ENCODE data around the gene RCOR2. TPM values are rescaled to one million over a fixed set of nuclear protein-coding genes. Genes with fewer than 3 reads are reported as not detected.

Gene RCOR2
- total RNA-seq, 1 donor from 2014 or later: not detected

DNA sequence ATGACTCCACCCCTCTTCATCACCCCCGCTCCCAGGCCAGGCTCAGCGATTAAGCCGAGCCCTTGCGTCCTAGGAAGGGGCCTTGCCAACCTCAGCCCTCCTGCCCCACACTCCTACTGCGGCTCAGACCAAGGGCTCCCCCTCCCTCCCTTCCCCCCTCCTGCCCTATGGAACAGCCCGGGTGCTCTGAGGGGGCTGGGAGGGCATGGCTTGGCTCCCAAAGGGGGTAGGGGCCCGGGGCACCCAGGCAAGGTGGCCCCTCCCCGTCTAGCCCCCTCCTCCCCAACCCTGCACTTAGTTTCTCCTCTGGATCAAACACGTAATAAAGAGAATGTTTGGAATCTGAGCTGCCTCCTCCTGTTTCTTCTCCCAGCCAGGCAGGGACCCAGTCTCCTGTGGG, 6.3 kb downstream of the RCOR2 start:
- Histone ChIP-seq H3K4me3 (no peak overlapping the region), H3K27me3 (no peaks in the 10 kb centered on the region), H3K36me3 (peaks cover 0 to 23% of the 10 kb centered on the region in 2 donors), H3K27ac (no peak overlapping the region), H3K9me3 (no peaks in the 10 kb centered on the region), H3K4me1 (peaks cover 38% of the 10 kb centered on the region)
- TF ChIP-seq, protein P1, sequence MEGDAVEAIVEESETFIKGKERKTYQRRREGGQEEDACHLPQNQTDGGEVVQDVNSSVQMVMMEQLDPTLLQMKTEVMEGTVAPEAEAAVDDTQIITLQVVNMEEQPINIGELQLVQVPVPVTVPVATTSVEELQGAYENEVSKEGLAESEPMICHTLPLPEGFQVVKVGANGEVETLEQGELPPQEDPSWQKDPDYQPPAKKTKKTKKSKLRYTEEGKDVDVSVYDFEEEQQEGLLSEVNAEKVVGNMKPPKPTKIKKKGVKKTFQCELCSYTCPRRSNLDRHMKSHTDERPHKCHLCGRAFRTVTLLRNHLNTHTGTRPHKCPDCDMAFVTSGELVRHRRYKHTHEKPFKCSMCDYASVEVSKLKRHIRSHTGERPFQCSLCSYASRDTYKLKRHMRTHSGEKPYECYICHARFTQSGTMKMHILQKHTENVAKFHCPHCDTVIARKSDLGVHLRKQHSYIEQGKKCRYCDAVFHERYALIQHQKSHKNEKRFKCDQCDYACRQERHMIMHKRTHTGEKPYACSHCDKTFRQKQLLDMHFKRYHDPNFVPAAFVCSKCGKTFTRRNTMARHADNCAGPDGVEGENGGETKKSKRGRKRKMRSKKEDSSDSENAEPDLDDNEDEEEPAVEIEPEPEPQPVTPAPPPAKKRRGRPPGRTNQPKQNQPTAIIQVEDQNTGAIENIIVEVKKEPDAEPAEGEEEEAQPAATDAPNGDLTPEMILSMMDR (IDR thresholded peaks at IDR 0.05): no peak
- TF ChIP-seq POLR2A (IDR thresholded peaks at IDR 0.05) (no peak), POLR2AphosphoS5 (IDR thresholded peaks at IDR 0.05; ENCODE audit: insufficient read depth in 1 of 2, low read depth in 1 of 2) (no peak)
- no peak for DNase-seq (ENCODE audit: extremely low spot score in 2 of 2)
- intact Hi-C loops (cut with DNase I): no loop called here

DNA sequence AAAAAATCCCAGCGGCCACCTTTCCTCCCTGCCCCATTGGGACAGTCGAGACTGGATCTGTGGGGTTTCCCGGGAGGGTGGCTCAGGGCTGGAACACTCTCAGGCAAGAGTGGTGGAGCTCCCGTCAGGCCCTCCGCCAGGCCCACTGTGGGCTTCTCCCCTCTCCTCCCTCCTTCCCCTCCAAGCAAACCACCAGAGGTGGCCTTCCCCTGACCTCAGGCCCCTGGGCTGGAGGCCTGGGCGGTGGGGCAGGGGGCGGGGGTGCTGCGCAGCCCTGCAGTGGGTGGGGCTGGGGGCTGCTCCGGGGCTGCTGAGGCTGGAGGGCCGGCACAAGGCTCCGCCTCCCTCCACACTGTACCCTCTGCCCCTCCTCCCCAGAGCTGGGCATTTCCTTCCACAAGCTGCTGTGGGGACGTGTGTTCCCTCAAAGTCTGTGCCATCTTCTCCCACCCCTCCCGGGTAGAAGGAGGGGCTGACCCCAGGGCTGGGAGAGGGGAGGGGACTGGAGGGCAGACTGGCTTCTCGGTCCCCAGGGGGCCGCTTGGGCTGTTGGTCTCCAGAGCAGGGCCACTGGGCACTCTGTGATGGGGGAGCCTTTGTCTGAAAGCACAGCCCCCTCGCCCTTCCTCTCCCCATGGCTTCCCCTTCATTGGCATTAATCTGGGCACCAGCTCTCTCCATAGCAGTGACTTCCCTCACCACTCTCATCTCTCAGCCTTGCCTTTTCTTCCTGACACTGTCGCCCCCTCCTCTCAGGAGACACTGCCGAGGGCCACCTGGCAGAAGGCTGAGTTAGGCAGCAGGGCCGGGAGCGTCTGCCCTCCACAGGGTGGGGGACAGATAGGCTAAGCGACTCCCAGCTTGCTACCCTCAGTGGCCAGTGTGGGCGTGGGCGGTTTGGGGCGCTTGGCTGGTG, 7.1 kb downstream of the RCOR2 start:
- no peak overlapping the region for H3K4me3 ChIP-seq
- TF ChIP-seq, protein P1 (IDR thresholded peaks at IDR 0.05): no peak
- TF ChIP-seq POLR2AphosphoS5 (IDR thresholded peaks at IDR 0.05; ENCODE audit: insufficient read depth in 1 of 2, low read depth in 1 of 2): peak in 1 of 2 donors; percentile 12
- TF ChIP-seq POLR2A (IDR thresholded peaks at IDR 0.05): no peak
- DNase-seq (ENCODE audit: extremely low spot score in 2 of 2): no peak
- H3K4me1 ChIP-seq: peaks cover 38% of the 10 kb centered on the region
- H3K27ac ChIP-seq: no peak overlapping the region
- H3K9me3 ChIP-seq: no peaks in the 10 kb centered on the region
- intact Hi-C loops (cut with DNase I): no loop called here
- H3K36me3 ChIP-seq: peaks cover 0 to 31% of the 10 kb centered on the region in 2 donors
- H3K27me3 ChIP-seq: no peaks in the 10 kb centered on the region

DNA sequence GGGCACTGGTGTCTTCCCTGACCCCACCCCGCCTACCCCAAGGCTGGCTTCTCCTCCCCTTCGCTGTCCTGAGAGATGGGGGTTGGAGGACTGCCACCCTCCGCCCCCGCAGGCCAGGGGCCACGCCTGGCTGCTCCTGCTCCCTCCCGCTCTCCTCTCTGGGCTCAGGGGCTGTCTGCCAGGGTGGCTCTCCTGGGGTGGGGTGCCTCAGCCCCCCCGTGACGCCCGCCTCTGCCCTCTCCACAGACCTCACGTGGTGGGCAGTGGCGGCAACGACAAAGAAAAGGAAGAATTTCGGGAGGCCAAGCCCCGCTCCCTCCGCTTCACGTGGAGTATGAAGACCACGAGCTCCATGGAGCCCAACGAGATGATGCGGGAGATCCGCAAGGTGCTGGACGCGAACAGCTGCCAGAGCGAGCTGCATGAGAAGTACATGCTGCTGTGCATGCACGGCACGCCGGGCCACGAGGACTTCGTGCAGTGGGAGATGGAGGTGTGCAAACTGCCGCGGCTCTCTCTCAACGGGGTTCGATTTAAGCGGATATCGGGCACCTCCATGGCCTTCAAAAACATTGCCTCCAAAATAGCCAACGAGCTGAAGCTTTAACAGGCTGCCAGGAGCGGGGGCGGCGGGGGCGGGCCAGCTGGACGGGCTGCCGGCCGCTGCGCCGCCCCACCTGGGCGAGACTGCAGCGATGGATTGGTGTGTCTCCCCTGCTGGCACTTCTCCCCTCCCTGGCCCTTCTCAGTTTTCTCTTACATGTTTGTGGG, 8.1 kb downstream of the RCOR2 start:
- intact Hi-C loops (cut with DNase I): no loop called here
- TF ChIP-seq, protein P1 (IDR thresholded peaks at IDR 0.05): no peak
- TF ChIP-seq POLR2A (IDR thresholded peaks at IDR 0.05) (no peak), POLR2AphosphoS5 (IDR thresholded peaks at IDR 0.05; ENCODE audit: insufficient read depth in 1 of 2, low read depth in 1 of 2) (peak in 1 of 2 donors; percentile 33)
- peak overlapping the region; percentile 47 for H3K27ac ChIP-seq
- no peaks in the 10 kb centered on the region for H3K27me3 ChIP-seq
- no peak for DNase-seq (ENCODE audit: extremely low spot score in 2 of 2)
- H3K4me3 ChIP-seq: no peak overlapping the region
- H3K36me3 ChIP-seq: peaks cover 0 to 42% of the 10 kb centered on the region in 2 donors
- no peaks in the 10 kb centered on the region for H3K9me3 ChIP-seq
- H3K4me1 ChIP-seq: peaks cover 38% of the 10 kb centered on the region

DNA sequence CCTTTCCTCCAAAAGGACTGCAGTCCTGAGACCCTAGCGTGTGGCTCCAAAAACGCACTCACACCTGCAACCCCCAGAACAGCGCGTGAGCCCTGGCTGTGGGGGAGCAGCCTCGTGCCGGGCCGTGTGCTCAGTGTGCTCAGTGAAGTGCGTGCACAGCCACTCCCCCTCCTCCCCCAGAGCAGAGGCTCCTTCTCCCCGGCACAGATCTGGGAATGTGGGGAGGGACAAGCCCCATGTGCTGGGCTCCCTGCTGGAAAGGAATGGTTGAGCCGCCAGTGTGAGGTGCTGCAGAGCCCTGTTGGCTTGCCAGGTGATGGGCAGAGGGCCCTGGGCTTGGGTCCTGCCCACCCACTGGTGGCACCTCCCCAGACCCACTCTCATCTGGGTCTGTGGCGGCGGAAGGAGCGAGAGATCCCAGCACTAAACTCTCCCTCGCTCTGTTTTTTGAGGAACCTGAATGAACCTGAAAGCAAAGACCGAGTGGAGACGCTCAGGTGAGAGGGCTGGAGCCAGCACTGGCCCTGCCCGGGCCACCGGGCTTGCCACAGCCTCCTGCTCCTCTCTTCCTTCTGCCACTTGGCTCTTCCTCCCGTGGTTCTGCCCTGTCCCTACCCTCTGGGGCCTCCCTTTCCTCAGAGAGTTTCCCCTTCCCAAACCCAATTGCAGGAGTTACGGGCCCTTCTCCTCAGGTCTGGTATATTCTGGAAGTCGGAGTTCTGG, 9.0 kb downstream of the RCOR2 start:
- intact Hi-C loops (cut with DNase I): no loop called here
- Histone ChIP-seq H3K27me3 (no peaks in the 10 kb centered on the region), H3K4me1 (peaks cover 38% of the 10 kb centered on the region)

More for the DNA sequence above, 9.0 kb downstream of the RCOR2 start:
- TF ChIP-seq, protein P1 (IDR thresholded peaks at IDR 0.05): no peak
- TF ChIP-seq POLR2AphosphoS5 (IDR thresholded peaks at IDR 0.05; ENCODE audit: insufficient read depth in 1 of 2, low read depth in 1 of 2) (peak in 1 of 2 donors; percentile 10), POLR2A (IDR thresholded peaks at IDR 0.05) (no peak)
- Histone ChIP-seq H3K36me3 (peaks cover 0 to 50% of the 10 kb centered on the region in 2 donors), H3K9me3 (no peaks in the 10 kb centered on the region), H3K4me3 (no peak overlapping the region), H3K27ac (peak overlapping the region; percentile 47)
- no peak for DNase-seq (ENCODE audit: extremely low spot score in 2 of 2)

All from vagina (tissue), 2 donors.